HG03066 (cell line): ENCODE data around the gene POLR2J2.
"Not testable (repeated sequence)": the region's sequence is repeated elsewhere in the genome, so short reads cannot be mapped to it uniquely, and the experiment has no call there.

Experiments
- ATAC-seq: cut with Tn5 transposase; IDR thresholded peaks from one replicate; pipeline ENCODE4 v1.9.1; 2021; ENCODE audit warnings: low read depth; ENCODE audit not compliant: unreplicated experiment

Gene POLR2J2

DNA sequence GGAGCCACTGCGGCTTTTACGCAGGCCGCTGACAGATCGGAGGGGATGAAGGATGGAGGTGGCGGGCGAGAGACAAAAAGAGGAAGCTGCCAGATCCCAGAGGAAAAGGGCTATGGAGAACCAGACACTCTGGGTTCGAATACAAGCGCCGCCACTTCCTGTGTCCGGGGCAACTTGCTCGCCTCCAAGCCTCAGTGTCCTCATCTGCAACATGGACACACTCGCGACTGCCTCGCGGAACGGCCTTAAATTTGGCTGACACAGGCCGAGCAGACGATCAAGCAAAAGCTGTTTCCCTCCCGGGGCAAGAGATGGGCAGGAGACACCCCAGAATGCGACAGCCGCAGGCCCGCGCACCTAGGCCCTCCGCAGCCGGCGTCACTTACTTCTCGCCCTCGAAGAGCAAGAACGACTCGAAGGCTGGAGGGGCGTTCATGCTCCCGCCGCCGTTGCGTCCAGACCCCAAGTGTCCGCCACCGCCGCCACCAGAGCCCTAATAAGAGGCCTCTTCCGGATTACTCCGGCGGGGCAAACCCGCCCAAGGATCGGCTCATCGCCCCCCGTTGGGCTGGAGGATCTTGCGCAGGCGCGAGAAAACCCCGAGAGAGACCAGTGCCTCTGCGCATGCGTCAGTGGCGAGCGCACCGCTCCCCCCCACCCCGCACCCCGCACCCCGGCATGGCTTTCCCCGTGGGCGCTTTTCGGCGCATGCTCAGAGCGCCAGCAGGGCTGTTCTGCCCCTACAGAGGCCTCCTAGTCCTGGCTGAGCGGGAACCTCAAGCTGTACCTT lies at the start of gene POLR2J2:
TSS of gene POLR2J2 (minus strand) at position 498 of the 790 bp plus-strand sequence. CDS start at position 436, 62 bp downstream.
- ATAC-seq, result peak; percentile 69

DNA sequence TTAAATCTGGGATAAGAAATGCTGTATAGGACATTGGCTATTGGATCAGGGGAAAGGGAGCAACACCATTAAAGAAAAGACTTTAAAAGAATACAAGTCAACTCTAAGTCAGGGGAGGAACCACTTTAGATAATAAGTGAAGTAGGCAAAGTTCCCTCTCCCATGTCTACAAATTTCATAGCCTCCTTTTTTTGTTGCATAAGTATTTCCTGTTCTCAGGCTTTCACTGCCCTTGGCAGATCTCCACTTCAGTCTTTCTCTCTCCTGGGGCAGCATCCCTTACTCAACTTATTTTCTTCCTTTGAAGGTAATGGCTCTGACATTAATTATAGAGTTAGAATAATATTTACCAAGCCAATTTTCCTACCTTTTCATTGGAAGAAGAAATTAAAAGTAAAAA lies 47.0 kb upstream of the POLR2J2 start:
- not testable (repeated sequence) for ATAC-seq

DNA sequence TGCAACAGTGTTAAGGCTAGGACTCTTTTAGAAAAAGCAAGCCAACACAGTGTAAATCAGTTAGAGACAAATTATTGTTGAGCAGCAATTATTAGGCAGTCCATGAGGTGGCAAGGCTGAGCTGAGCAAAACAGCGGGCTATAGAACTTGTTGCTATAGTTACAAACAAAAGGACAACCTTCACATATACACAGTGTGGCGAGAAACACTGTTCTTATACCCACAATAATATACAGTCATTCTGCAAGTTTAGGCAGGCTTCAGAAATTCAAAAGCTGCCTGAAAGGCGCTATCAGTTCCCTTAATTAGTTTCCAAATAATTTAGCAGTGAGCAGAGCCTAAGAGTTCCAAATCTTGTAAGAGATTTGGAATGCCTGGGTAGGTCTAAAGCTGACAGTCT lies 44.3 kb upstream of the POLR2J2 start:
- peak; percentile 45 for ATAC-seq

DNA sequence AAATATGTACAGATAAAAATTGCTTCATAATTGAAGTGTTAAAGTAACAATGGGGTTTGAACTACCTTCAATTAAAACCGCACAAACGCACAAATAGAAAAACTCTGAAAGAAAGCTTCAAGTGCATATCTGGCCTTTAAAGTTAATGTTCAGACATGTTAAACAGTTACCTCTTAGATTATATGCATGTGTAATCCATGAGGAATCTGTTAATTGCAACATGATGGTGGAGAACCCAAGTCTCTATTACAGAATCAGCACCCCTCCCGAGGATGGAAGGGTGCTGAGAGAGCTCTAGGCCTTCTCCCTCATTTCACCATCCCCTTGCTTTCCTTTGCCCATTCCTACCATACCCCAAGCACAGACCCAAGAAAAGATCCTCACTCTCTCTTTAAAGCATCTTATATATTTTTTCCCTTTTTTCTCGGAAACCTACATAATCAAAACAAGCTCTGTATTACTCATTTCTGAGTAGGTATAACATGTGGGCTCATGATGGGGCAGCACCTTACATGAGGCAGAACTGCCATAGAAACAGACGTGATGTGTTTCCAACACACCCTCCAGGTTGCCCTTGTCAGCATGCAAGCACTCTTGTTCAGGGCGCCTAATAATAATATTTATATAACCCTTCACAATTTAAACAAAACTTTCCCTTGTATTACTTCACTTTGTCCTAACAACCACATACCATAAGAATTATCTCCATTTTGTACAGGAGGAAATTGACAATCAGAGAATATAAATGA lies 43.5 kb upstream of the POLR2J2 start:
- not testable (repeated sequence) for ATAC-seq

DNA sequence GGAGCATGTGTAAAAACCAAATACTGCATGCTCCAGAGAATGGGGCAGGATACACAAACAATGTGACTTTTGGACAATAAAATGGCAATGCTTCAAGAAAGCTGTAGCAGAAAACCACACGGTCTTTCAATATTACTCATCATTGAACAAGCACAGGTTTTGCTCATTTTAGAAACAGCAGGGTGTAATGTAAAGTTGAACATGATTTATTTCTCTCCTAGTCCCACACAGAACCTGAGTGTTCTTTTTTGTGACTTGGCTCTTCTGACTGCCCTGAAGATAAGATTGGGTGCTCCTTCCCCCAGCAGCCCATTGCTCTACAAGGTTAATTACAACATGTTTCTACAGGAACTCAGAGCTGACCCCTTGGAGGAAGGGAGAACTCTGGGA lies 42.2 kb upstream of the POLR2J2 start:
- peak; percentile 61 for ATAC-seq

DNA sequence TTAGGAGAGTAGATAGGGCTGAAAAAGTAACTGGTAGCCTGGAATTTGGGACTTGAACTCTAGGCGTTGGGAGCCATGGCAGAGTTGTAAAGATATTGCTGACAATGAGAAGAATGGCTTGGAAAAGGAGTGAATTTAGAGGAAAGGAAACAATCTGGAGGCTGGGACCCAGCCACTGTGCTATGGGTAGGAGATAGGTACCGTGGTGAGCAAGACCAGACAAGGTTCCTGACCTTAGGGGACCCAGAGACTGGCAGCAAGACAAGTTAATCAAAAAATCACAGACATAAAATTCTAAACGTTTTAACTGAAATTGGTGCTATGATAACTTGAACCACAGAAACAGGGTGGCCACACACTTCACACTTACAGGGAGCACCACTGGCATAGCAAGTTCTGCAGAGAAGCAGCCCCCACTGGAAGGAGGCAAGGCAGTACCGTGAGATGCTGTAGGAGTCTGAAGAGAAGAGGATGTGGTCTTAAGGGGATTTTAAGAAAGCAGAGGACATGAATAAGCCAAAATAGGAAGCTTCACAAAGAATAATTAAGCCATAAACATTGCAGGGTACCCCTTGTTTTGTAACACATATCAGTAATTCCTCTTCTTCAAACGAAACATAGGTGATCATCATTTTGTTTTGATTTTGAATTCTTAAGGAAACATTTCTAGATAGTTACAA lies 41.7 kb upstream of the POLR2J2 start:
- peak; percentile 65 for ATAC-seq

DNA sequence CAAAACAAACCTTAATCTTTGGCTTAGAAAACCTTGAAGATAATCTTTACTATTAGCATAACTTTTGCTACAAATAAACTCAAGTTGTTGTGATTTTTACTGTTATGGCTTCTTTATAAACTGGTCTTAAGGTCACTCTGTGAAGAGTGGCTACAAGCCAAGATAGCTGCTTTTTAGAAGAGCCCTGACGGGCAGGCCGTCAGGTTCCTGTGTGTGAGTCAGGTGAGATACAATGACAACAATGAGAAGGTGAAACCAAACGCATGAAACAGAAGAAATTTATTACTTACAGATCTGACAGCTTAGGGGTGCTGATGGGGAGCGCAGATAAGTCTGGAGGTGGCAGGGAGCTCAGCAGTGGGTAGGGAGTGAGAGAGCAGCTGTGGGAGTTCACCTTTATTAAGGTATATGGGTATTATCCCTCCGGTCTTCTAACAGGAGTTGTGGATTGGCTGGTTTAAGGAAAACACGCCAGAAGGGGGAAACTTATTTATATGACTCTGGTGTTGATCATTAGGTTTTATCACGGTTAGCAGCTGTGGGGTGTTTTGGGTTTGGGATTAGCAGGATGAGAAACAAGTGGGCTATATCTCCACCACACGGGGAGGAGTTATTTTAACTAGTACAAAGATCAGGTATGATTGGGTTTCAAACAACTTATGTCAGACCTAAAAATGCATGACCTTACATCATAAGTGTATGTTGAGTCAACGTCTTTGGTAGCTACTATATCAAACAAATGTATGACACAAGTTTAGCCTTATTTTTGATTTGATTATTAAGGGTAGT lies 27.7 kb upstream of the POLR2J2 start:
- not testable (repeated sequence) for ATAC-seq

DNA sequence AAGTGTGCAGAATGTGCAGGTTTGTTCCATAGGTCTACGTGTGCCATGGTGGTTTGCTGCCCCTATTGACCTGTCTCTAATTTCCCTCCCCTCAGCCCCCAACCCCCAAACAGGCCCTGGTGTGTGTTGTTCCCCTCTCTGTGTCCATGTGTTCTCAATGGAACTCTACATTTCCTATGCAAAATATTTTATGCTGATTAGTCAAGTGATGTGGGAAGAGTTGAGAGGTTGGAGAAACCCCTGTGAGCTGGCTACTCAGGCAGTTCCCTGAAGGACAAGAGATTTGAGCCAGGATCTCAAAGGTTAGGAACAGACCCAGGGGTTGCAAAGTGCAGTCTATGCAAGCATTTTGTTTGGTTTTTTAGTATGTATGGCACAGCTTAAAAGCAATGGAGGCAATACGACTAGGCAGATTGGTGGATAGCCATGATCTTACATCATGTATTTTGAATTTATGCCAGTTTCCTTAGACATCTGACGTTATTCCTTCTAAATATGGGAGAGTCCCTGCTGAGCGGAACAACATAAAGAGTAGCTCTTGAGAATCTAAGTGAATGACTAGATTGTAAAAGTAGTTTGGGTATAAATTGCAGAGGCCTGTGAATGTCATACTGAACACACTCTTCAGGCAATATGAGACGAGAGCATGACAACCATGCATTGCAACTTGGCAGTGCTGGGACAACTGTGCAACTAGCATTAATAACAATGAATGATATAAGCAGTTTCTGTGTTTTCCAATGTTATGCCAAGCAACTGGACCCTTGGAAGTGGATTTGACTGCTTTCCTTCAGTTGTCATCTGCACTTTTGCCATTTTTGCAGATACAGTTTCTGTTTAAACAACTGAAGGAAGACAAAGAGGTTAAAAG lies 26.4 kb upstream of the POLR2J2 start:
- ATAC-seq, result not testable (repeated sequence)

DNA sequence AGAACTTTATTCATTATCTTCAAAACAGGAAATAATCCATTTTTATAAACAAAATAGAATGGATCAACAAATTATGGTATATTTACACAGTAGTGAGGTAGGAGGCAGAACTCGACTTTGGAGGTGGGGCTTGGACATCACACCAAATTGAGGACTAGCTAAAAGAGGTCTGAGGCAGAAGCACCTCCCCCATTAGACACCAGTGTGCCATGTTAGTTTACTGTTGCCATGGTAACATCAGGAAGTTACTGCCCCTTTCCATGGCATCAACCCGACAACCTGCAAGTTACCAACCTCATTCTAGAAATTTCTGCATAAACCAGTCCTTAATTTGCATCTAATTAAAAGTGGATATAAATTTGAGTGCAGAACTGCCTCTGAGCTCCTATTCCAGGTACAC lies 24.5 kb upstream of the POLR2J2 start:
- ATAC-seq, result not testable (repeated sequence)

DNA sequence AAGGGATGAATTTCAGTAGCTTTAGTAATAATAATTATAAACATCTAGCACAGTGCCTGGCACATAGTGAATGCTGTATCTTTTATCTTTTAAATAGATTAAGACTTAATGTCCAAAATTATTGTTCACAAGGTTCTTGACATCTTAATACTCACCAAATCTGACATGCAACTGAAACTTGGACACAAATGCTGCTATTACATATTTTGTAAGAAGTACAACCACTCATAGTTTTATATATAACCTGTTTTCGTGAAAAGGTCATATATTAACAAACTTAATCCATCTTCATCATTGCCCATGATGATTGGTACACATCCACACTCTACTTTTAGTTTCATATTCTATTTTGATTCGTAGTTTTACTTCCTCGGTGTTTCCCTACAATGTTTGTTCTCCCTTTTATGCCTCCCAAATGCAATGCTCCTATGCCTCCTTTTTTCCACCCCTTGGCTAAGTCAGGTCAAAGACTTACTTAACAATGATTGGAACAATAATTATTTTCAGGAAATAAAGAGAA lies 23.6 kb upstream of the POLR2J2 start:
- not testable (repeated sequence) for ATAC-seq

DNA sequence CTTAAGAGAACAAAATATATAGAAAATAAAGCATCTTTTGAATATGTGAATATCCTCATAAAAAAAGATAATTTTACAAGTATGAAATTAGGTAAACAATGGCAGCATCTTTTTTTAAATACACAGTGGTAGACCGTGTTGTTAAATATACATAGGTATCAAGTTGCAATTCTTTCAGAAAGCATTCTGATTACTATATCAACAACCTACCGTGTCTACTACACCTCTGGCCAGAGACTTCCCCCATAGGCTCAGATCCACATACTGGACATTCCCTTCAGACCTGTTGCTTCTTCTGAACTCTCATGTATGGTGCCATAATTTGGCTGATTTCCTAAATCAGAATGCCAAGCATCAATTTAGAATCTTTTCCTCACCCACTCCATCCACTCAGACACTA lies 22.5 kb upstream of the POLR2J2 start:
- ATAC-seq, result not testable (repeated sequence)

DNA sequence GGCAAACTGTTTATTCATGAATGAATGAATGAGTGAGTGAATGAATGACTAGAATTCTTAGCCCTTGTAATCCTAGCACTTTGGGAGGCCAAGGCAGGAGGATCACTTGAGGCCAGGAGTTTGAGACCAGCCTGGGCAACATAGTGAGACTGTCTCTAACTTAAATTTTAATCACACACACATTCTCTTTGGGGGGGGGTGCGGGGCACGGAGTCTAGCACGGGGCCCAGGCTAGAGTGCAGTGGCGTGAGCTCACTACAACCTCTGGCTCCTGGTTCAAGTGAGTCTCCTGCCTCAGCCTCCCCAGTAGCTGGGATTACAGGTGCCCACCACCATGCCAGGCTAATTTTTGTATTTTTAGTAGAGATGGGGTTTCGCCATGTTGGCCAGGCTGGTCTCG lies 19.1 kb upstream of the POLR2J2 start:
- ATAC-seq, result not testable (repeated sequence)

DNA sequence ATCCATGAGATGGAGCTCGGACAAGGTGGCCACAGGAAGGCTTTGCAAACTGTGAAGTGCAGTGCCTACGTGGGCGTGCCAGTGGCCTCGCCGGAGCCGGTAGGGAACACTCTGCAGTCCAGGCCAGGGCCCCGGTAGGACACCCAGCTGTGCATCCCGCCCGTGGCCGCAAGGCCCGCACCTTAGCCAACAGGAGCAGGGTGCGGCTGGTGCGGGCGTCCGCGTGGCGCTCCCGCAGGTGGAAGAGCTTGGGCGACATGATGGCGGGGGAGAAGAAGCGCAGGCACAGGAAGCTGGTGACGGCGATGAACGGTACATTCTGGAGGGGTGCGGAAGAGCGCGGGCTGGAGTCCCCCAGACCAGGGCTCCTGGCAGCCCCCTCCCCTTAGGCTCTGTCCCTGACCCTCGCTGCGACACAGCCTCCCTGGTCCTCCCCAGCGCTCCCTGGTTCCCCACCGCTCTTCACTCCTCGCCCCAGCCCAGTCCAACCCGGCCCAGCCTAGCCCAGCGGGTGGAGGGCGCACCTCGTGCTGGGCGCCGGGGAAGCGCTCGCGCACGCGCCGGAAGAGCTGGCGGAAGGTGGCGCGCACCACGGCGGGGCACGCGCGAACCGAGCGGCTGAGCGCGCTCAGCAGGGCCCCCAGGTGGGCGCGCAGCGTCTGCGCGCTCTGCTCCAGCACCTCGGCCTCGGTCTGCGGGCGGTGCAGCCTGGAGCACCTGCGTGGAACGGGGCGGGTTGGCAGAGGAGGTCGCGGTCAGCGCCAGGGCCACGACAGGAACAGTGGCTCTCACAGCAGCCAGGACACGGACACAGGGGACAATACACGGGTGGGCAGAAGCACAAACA lies 18.2 kb upstream of the POLR2J2 start:
- ATAC-seq, result peak; percentile 51

DNA sequence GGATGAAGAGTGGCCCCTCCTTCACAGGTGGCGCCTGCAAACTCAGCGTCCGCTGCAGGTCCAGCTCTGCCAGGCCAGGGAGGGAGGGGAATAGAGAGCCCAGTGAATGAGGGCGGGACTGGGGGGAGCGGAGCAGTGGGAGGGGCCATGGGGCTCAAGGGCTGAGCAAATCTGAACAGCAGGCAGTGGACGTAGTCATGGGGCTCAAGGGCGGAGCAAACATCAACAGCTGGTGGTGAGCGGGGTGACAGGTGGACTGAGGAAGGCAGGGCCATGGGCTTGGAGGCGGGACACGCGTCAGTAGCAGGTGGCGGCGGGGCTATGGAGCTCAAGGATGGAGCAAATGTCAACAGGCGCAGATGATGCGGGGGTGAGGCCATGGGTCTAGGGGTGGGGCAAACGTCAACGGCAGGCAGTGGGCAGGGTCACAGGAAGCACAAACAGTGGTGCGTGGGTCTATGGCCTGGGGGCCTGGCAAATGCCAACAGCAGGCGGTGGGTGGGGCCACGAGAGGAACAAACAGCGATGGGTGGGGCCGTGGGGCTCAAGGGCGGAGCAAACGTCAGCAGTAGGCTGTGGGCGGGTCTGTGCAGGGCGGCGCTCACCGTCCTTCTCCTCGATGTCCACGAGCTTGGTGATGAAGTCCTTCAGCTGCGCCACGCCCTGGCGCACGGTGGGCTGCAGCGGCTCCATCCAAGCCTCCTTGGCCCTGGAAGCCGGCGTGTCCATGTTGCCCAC lies 17.0 kb upstream of the POLR2J2 start:
- peak; percentile 74 for ATAC-seq

DNA sequence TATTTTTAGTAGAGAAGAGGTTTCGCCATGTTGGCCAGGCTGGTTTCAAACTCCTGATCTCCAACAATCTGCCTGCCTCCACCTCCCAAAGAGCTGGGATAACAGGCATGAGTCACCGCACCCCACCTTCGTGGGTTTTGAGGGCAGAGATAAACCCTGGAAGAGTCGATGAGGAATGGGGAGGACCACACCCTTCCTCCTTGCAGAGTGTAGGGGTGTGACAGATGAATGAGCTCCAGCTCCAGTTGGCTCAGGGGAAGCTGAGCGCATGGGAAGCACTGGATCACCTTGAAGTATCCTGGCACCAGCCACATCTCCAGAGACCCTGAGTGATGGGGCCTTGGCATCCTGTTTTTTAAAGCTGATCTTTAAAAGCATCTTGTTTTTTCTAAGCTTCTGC lies 11.1 kb upstream of the POLR2J2 start:
- not testable (repeated sequence) for ATAC-seq

DNA sequence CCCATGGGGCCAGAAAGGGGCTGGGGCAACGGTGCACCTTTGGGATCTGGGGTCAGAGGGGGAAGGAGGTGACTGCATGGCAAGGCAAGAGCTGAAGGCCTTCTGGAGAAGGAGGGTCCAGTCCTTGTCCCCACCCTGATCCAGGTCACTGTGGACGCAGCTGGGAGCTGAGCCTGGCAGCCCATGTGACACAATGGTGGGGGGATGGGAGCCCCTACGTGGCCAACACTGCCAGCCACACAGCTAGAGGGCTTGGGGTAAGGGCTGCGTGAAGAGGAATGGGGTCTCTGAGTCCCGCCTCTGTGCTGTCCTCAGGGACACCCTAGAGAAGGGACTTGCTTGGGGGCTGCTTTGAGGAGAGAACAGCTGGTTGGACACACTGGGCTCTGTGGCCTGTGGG lies 9.3 kb upstream of the POLR2J2 start:
- not testable (repeated sequence) for ATAC-seq

DNA sequence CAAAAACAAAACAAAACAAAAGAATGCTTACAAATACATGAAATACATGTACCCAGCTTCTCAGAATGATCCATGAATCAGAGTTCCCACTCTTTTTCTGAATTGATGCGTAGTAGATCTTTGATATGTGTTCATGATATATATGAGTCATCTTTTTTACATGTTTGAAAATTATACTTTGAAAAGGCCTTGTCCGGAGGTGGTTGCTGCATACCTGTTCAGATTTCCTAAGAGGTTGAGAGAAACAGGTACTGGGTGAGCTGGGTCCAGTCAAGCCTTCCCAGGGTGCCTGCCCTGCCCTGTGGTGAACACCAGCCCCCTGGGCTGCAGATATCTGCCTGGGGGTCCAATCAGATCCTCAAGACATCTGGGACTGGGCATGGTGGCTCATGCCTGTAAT lies 4.1 kb upstream of the POLR2J2 start:
- not testable (repeated sequence) for ATAC-seq
